GM18870 (cell line): ENCODE data around the gene ESYT1.
"Not testable (repeated sequence)": the region's sequence is repeated elsewhere in the genome, so short reads cannot be mapped to it uniquely, and the experiment has no call there.

ENCODE experiments used
- ATAC-seq: cut with Tn5 transposase; IDR thresholded peaks from one replicate; pipeline ENCODE4 v1.9.1; 2021; ENCODE audit warnings: moderate library complexity; ENCODE audit not compliant: unreplicated experiment

Gene ESYT1

DNA sequence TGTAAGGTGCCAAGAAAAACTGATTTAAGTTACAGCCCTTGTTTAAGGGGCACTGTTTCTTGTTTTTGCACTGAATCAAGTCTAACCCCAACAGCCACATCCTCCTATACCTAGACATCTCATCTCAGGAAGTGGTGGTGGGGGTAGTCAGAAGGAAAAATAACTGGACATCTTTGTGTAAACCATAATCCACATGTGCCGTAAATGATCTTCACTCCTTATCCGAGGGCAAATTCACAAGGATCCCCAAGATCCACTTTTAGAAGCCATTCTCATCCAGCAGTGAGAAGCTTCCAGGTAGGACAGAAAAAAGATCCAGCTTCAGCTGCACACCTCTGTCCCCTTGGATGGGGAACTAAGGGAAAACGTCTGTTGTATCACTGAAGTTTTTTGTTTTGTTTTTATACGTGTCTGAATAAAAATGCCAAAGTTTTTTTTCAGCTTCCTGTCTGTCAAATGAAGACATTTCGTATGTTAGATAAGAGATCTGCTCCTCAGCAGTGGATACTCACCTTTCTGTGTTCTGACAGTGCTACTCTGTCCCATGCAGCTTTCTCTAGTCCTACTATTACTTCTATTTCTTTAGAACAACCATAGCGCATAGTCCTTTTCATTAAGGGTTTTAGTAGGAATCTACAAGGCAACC is 24.9 kb upstream of the ESYT1 start:
- no peak for ATAC-seq

DNA sequence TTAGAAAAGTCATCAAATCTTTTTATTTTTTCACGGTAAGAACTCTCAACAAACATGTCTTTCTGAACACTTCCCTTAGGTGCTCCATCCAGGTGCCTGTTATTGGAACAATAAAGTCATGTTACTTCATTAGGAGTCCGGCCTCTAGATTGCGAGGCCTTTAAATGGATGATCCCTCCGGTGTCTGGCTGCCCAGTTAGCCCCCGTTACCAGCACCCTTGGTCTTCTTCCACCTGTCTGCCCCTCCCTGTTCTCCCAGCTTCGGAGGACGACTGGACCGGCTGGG is 24.3 kb upstream of the ESYT1 start:
- no peak for ATAC-seq

DNA sequence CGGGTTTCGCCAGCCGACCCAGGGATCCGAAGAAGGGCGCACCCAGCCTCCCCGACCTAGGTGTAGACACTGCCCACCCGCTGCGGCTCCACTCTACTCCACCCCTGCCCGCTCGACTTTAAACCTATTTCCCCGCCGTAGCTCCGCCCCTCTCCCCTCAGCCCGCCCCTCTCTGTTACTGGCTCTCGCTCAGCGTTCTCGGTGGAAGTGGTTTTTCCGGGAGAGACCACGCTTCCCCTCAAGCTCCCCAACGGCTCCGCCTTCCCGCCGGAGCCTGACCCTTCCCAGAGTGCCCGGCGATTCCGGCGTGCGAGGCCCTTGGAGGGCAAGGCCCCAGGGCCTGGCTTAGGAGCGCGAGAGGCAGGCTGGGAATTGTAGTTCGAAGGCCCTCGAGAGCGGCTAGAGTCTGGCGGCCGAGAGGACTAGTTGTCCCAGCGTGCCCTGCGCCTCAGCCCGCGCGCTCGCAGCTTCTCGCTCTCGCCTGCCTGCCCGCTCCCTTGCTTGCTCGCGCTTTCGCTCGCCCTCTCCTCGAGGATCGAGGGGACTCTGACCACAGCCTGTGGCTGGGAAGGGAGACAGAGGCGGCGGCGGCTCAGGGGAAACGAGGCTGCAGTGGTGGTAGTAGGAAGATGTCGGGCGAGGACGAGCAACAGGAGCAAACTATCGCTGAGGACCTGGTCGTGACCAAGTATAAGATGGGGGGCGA is 23.8 kb upstream of the ESYT1 start, which contains the start of gene PA2G4:
Gene PA2G4, plus strand, starts transcription at position 451 of the 706 bp plus-strand sequence. Its CDS starts 179 bp downstream, at position 630.
- peak; percentile 79 for ATAC-seq

DNA sequence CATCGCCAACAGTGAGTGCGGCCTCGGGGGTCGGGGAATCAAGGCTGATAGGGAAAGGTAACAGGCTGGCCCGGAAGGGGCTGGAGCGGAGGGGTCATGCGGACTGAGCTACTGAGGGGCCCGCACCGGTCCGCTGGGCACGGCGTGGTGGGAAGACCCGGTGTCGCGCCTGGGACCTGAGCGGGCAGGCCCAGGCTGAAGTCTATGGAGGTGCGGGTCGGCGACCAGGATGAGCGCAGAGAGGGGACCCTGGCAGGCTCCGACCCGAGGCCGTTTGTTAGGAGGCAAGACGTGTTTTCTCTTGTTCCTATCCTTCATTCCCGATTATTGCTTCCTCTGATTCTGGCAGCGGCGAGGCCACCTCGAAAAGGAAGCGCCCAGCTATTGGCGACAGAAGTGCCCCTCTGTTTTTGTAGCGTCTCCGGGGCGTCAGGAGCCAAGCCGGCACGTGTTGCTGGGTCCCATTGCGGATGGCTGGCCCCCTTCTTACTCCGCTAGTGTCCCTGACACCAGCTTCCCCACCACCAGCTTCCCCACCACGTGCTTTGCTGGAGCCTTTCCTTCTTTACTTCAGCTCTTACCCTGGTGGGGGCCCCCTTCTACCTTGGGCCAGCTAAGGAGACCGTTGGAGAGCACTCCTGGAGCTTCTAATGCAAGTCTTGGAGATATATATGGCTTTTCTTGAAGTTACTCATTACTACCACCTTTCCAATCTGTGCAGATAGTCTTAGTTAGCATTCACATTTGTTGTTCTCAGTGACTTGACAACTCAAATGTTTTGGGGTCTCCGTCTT is 23.1 kb upstream of the ESYT1 start:
- ATAC-seq = no peak

DNA sequence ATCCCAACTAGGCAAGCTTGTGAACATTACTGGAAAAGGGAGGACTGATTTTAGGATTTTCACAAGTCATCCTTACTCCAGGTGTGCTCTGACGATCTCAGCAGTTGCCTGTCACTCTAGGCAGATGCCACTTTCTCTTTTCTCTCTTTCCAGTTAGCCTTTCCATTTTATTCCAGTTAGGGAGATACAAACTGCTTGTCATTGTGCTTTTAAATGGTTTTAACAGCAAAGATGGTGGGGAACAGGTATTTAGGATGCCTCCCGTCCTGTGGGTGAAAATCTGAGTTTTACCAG is 22.5 kb upstream of the ESYT1 start:
- no peak for ATAC-seq

DNA sequence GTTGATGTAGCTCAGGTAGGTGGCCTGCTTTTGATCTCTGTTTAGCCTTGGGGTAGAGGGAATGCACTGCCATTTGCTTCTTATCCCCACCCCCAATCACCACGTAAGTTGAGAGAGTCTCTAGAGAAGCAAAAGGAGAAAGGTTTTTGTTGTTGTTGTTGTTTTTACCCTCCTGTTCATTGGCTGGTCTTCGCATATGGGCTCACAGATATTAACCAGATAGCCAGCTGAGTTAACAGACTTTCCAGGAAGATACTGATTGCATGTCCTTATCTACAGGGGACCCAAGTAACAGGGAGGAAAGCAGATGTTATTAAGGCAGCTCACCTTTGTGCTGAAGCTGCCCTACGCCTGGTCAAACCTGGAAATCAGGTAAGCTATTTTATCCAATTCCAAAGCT is 20.8 kb upstream of the ESYT1 start:
- no peak for ATAC-seq

DNA sequence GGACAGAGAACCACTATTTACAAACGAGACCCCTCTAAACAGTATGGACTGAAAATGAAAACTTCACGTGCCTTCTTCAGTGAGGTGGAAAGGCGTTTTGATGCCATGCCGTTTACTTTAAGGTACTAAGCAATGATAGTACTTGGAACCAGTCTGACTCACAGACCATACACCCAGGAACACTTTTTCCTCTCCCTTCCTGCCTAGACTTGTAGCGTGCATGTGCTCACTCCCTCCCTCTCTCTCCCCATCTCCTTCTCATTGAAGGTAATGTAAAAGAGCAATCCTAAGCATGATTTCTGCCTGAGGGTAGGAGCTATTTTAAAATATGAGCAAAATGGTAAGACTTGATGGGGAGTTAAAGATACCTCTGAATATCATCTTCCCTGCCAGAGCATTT is 17.5 kb upstream of the ESYT1 start:
- ATAC-seq = no peak

DNA sequence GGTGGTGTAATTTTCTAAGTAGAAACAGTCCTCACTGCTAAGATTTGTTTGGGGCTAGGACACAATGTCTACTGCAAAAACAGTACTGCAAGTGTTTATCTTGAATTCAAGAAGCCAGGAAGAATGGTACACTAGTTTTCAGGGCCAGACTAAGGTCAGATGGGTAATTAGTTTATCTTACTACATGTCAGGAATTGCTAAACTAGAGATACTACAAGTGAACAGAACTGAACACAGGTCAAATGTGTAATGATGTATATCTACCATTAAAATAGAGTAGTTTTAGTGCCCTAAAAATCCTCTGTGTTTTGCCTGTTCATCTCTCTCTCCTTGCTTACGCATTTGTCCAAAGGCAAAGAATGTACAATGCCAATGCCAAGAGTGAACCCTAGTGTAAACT is 14.0 kb upstream of the ESYT1 start:
- no peak for ATAC-seq

DNA sequence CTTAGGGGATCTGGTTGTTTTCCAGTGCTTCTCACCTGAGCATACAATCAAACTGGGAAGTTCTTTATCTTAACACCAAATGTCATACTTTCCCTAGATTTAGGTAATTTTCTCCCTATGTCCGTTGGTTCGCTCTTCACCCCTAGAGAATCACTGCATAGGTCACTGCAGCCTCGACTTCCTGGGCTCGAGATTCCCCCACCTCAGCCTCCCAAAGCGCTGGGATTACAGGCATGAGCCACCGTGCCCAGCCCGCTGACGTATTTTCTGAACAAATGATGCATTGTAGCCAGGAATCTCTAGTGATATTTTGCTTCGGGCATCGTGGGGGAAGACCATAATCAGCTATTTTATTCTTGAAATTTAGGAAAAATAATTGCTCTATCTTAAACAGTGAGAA is 12.7 kb upstream of the ESYT1 start:
- ATAC-seq = no peak

DNA sequence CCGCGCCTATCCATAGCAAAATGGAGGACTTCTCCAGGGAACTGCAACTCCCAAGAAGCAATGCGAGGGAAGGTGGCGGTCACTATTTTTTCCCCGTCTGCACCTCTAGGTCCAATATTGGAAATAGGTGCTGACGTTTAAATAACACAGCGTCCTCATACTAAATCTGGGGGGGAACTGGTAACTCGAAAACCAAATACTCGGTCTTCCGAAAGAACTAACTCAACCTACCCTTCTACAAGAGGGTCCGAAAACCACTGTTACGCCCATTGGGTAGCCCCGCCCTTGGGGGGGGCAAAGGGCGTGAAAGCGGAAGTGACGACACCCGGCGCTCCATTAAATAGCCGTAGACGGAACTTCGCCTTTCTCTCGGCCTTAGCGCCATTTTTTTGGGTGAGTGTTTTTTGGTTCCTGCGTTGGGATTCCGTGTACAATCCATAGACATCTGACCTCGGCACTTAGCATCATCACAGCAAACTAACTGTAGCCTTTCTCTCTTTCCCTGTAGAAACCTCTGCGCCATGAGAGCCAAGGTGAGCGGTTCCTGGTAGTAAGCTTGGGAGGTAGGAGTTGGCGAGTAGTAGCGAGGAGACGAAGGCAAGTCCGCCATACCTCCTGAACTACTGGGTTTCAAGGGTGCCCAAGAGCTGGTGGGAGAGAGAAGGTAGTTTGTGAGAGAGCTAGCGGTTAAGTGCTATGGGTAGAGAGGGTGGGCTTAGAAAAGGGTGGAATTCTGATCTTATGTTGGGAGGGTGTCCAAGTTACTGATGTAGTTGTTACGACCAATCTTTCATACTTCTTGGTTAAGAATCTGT is 11.6 kb upstream of the ESYT1 start, which contains the start of gene RPL41:
Gene RPL41, plus strand, starts transcription at position 367 of the 815 bp plus-strand sequence.
- ATAC-seq = peak; percentile 28

DNA sequence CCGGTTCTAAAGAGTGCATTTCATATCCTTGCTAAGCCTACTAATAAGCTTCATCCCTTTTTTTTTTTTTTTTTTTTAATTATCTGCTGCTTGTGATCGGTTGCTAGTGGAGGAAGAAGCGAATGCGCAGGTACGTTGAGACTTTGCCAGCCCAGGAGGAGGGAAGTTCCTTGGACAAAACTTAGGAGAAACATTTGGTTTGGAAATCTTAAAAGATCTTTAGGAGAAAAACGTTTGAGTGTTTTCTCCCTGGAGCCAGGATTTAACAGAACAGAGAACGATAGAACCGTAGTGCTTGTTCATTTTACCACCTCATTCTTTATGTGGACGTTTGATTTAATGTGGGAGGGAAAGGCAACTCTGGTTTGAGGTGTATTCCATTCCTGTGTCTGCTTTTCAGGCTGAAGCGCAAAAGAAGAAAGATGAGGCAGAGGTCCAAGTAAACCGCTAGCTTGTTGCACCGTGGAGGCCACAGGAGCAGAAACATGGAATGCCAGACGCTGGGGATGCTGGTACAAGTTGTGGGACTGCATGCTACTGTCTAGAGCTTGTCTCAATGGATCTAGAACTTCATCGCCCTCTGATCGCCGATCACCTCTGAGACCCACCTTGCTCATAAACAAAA is 10.9 kb upstream of the ESYT1 start:
- ATAC-seq = not testable (repeated sequence)

DNA sequence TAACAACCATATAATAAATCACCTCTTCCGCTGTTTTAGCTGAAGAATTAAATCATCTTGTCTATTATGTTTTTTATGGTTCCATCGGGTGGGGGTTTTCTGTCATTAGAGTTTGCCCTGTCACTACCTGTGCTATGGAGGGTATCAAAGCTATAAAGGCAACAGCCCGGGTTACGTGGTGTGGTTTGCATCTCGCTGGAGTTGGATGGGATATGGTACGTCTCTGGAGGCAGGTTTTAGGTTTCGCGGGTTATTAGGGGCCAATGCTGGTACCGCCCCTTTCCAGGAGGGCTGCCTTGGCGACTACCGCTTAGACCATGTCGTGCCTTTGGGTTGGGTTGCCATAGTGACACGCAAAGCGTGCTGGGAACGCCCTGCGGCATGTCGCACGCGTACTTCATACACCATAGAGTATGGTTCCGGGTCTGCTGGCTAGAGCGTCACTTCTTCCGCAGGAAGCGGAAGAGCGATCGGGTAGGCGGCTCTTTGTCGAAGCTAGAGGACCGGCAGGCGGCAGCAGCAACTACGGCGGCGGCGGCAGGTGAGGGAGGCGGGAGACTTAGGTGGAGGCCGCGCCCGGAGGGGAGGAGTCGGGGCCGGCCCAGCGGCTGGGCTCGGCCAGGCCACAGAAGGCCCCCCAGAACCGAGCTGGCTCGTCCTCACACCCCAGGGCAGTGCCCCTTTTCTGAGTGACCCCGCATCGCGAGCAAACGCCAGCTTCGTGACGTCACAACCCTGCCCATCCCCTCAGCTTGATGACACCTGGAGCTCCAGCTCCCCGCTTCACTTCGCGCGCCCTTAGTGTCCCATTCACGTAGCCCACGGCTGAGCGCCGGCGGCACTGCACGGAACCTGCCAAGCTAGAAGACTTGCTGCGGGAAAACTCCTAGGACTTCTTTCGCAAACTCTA is 10.0 kb upstream of the ESYT1 start, which contains the start of gene ZC3H10:
Gene ZC3H10, plus strand, starts transcription at position 489 of the 910 bp plus-strand sequence. CDS start 2,297 bp downstream, outside the sequence.
- peak; percentile 90 for ATAC-seq

DNA sequence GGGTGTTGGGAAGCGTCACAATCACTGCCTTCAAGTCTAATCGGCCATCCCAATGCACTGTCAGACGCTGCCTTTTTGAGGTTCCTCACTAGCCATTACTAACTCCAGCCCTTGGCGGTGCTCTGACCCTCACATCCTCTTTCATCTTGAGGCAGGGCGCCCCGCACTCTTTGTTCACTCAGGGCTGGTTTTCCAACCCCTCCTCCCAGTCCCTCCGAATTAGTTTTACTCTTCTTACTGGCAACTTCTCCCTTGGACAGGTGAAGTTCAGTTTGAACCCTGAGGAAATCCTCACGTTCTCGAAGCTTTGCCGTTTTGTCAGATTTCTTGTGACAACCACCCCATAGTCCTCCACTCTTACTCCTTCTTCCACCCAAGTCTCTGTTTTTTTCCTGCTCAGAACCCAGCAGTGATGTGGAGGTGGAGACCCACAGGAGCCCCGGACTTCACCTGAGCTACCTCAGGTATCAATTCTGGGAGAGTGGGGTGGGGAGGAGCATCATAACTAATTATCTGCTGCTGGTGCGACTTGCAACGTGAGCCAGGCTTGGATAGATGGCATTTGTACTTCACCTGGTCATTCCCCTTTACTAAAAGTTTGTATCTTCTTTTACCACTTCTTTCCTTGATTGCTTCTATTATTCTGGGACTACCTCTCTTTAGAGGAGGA is 9.2 kb upstream of the ESYT1 start:
- ATAC-seq = no peak

DNA sequence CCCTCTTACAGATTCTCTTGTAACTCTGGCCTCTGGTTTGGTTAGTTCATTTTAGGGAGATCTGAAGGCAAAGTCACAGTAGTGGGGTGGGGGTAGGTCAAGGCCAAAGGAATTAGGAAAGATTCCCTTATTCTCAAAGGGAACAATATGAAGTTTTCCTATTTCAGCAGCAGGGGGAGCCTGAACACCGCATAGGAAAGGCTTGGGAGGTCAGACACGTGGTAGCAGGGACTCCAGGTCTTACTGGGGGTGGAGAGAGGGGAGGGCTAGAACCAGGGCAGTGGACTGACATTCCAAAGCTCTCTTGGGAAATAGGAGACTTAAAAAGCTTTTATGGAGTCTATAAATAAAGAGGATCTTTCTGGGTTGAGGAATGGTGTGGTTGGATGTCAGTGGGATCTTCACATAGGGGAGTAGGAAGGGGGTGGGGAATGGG is 8.7 kb upstream of the ESYT1 start:
- no peak for ATAC-seq

DNA sequence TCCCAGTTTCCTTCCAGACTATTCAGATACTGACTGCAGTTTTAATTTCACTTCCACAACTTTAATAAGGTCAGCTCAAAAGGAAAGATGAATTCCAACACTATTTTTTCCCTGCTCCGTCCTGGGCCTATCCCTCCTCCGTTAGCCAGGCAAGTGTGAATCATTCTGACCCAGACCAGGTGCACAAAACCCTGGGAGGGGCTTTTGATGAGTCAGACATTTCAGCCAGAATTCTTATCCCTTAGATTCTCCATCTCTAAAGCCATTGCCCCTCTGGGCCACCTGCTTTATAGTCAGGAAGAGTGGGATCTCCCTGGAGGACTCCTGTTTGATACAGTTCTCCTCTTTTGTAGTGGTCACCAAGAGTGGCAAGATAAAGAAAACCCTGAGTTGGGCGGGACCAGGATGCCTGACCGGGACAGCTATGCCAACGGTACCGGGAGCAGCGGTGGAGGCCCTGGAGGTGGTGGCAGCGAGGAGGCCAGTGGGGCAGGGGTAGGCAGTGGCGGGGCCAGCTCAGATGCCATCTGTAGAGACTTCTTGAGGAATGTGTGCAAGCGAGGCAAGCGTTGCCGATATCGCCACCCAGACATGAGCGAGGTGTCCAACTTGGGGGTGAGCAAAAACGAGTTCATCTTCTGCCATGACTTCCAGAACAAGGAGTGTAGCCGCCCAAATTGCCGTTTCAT is 7.8 kb upstream of the ESYT1 start:
- ATAC-seq = no peak

DNA sequence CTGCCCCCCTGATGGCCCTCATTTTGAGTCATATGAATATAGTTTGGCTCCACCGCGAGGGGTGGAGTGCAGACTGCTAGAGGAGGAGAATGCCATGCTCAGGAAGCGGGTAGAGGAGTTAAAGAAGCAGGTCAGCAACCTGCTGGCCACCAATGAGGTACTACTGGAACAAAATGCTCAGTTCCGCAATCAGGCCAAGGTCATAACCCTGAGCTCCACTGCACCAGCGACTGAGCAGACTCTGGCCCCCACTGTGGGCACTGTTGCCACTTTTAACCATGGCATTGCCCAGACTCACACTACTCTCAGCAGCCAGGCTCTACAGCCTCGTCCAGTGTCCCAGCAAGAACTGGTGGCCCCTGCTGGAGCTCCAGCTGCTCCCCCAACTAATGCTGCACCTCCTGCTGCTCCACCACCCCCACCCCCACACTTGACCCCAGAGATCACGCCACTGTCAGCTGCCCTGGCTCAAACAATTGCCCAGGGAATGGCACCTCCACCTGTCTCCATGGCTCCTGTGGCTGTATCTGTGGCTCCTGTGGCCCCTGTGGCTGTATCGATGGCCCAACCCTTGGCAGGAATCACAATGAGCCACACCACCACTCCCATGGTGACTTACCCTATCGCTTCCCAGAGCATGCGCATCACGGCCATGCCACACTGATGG is 6.7 kb upstream of the ESYT1 start:
- no peak for ATAC-seq

DNA sequence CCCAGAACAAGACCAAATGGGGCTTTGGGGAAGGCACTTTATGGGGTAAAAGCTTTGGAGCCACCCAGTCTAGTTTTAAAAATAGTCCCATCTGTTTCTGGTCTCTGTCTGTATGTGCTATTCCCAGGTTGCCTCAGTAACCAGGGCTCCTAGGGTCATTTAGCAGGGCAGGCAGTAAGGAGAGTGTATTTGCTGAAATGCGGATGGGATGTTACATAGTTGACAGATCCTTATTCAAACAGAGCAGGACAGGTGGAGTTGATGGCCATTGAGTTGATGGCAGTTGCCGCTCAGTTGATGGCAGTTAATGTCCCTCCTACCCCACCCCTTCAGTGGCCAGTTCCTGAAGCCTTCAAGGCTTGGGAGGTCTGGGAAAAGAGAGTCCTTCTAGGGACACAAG is 5.4 kb upstream of the ESYT1 start:
- ATAC-seq = no peak

DNA sequence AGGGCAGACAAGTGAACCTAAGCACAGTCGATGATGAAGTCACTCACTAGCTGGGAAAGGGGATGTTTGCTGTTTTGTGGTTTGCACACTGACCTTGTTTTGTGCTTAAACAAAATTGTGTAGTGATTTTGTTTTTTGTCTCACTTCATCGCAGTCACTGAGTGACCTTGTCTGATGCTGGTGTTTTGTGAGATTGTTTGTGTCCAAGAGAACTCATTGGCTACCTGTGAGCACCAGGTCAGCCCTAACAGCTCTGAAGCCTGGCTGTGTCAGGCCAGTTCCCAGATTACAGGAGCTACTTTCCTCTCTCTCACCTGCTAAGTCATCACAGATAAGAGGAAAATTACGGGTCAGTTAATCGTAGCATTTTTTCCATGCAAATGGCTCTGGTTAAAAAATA is 3.9 kb upstream of the ESYT1 start:
- ATAC-seq = no peak
